ENCODE measurements around the gene DNAI4. TPM values are rescaled to one million over a fixed set of nuclear protein-coding genes. Genes with fewer than 3 reads are reported as not detected.
A peak's percentile ranks its signal among the peaks of the same experiment; 100 is the strongest.

Gene DNAI4
- total and polyA plus RNA-seq, 9 of the 15 experiments (the other 6 are each of a cell fraction or from before 2014, with no cell fraction given) = 0.57 to 4.8 (median 2.6) TPM; not detected in 1

DNA sequence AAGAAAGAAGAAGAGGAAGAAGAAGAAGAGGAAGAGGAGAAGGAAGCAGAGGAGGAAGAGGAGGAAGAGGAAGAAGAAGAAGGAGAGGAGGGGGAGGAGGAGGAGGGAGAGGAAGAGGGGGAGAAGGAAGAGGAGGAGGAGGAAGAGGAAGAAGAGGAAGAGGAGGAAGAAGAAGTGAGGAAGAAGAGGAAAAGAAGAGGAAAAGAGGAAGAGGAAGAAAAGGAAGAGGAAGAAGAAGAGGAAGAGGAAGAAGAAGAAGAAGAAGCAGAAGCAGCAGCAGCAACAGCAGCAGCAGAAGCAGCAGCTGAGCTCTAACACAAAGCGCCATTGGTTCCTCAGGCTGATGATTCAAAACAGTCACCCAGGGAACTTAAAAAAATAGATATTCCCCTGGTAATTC lies 34.0 kb downstream of the DNAI4 start:
- 40% methylated on average over 1 of the region's 1 CpG for WGBS (ENCODE audit: insufficient coverage, low coverage, missing lambda C conversion rate)
- Histone ChIP-seq H3K4me2 (ENCODE audit: insufficient read depth, low read length) (no peak overlapping the region), H3K4me3 (no peak overlapping the region), H3K79me2 (ENCODE audit: control insufficient read depth, insufficient read depth, low read length) (no peaks in the 10 kb centered on the region), H3K9me3 (replicated peaks; ENCODE audit: control insufficient read depth, insufficient read depth, low read depth, low read length) (no peaks in the 10 kb centered on the region; the same call in 1 of the 2 replicates), H3K27me3 (ENCODE audit: control insufficient read depth in 2 of 2, insufficient read depth in 2 of 2, low read length in 2 of 2) (no peaks in the 10 kb centered on the region), H4K20me1 (replicated peaks; ENCODE audit: control insufficient read depth, insufficient read depth, low read length) (no peaks in the 10 kb centered on the region), H2AFZ (ENCODE audit: low read depth, low read length) (no peak overlapping the region), H3K4me1 (replicated peaks in 1 of 2; ENCODE audit: control insufficient read depth in 2 of 2, insufficient read depth in 2 of 2, low read length in 2 of 2) (no peaks in the 10 kb centered on the region; a peak in 1 of 5 replicates), H3K9me1 (ENCODE audit: control insufficient read depth, insufficient read depth, low read length) (no peaks in the 10 kb centered on the region), H3K9ac (ENCODE audit: insufficient read depth in 1 of 2, low read depth in 2 of 2, low read length in 2 of 2) (no peak overlapping the region), H3K27ac (ENCODE audit: extremely low read depth, low read depth, low read length) (no peak overlapping the region), H3K36me3 (ENCODE audit: control insufficient read depth, insufficient read depth, low read length) (no peaks in the 10 kb centered on the region)
- ATAC-seq (no peak), FAIRE-seq (no peak), DNase-seq (ENCODE audit: extremely low read depth in 1 of 4, low spot score in 3 of 4) (no peak)
- ChIA-PET POLR2A (no interaction called here), CTCF (ENCODE audit: low intra/inter-chr PET ratio) (no interaction called here)
- no TSS peak for BruUV-seq (replicated peaks)
- intact Hi-C loops (cut with micrococcal nuclease) = no loop called here
- in situ Hi-C loops (cut with MboI) = no loop called here
- TF ChIP-seq CREBBP (IDR thresholded peaks at IDR 0.05; ENCODE audit: low read depth, low read length) (no peak), ZNF512 (tag; IDR thresholded peaks at IDR 0.05) (peak; percentile 64; the same call in 1 of the 2 replicates), KDM5B (IDR thresholded peaks at IDR 0.05; ENCODE audit: insufficient replicate concordance, low read depth, low read length) (no peak), DACH1 (IDR thresholded peaks at IDR 0.05; ENCODE audit: partially characterized antibody) (no peak), NR0B1 (IDR thresholded peaks at IDR 0.05; ENCODE audit: partially characterized antibody) (no peak), ETV6 (IDR thresholded peaks at IDR 0.05; ENCODE audit: borderline replicate concordance in 1 of 2, low read depth in 2 of 2, low read length in 1 of 2) (peak in 1 of 2 experiments; percentile 84; a peak in 3 of 4 replicates), ETV6 (CRISPR knock-in tag; IDR thresholded peaks at IDR 0.05; ENCODE audit: borderline replicate concordance) (no peak), MTA1 (IDR thresholded peaks at IDR 0.05; ENCODE audit: borderline replicate concordance) (peak; percentile 51; the same call in 1 of the 2 replicates), TBP (optimal IDR thresholded peaks at IDR 0.05; ENCODE audit: low read depth, low read length) (no peak), MLLT1 (IDR thresholded peaks at IDR 0.05) (no peak)
- TF ChIP-seq, protein P1, sequence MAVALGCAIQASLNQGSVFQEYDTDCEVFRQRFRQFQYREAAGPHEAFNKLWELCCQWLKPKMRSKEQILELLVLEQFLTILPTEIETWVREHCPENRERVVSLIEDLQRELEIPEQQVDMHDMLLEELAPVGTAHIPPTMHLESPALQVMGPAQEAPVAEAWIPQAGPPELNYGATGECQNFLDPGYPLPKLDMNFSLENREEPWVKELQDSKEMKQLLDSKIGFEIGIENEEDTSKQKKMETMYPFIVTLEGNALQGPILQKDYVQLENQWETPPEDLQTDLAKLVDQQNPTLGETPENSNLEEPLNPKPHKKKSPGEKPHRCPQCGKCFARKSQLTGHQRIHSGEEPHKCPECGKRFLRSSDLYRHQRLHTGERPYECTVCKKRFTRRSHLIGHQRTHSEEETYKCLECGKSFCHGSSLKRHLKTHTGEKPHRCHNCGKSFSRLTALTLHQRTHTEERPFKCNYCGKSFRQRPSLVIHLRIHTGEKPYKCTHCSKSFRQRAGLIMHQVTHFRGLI (CRISPR knock-in tag; IDR thresholded peaks at IDR 0.05) = no peak
- TF ChIP-seq, protein P2, sequence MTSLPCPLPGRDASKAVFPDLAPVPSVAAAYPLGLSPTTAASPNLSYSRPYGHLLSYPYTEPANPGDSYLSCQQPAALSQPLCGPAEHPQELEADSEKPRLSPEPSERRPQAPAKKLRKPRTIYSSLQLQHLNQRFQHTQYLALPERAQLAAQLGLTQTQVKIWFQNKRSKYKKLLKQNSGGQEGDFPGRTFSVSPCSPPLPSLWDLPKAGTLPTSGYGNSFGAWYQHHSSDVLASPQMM (CRISPR knock-in tag; IDR thresholded peaks at IDR 0.05) = no peak
- TF ChIP-seq, protein P3, sequence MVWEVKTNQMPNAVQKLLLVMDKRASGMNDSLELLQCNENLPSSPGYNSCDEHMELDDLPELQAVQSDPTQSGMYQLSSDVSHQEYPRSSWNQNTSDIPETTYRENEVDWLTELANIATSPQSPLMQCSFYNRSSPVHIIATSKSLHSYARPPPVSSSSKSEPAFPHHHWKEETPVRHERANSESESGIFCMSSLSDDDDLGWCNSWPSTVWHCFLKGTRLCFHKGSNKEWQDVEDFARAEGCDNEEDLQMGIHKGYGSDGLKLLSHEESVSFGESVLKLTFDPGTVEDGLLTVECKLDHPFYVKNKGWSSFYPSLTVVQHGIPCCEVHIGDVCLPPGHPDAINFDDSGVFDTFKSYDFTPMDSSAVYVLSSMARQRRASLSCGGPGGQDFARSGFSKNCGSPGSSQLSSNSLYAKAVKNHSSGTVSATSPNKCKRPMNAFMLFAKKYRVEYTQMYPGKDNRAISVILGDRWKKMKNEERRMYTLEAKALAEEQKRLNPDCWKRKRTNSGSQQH (CRISPR knock-in tag; IDR thresholded peaks at IDR 0.05) = no peak
